ENCODE data around the gene PKD2. TPM values are rescaled to one million over a fixed set of nuclear protein-coding genes. Genes with fewer than 3 reads are reported as not detected.
"Not testable (repeated sequence)": the region's sequence is repeated elsewhere in the genome, so short reads cannot be mapped to it uniquely, and the experiment has no call there.

The PKD2 gene
- total and polyA plus RNA-seq, 12 donors: 6.5 to 21.5 (median 14.4) TPM

DNA sequence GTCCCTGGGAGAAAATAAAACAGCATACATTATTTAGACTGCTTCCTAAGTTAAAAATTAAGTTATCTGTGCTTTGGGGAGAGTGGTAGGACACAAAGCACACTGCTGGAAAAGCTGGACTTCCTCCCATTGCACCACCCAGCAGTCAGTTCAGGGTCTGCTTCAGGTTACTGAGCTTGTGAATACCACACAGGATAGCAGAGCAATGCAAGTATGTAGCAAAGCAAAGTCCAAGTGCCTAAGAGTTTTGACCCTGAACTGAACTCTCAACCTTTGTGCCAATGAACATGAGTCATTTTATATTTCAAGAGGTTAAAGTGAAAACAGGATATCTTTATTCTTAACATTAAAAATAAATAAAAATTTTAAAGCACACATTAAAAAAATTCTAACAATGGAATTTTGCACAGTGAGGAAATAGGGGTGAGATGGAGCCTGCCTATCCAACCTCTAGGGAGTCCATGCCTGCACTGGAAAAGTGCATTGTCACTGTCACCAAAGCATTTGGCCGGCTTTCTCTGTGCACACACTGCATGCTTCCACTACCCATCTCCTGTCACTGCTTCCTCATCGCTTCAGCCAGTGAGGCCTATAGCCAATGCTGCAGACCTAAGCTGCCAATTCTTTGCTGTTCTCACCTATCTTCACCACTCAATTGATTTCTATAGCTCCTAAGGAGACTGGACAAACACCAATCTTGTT lies 100.1 kb downstream of the PKD2 start:
- Histone ChIP-seq H3K36me3 (no peaks in the 10 kb centered on the region), H3K27me3 (no peaks in the 10 kb centered on the region), H3K4me3 (no peak overlapping the region), H3K9me3 (no peaks in the 10 kb centered on the region), H3K27ac (peak overlapping the region in 1 of 10 donors; percentile 34), H3K4me1 (peaks cover 0 to 17% (median 8%) of the 10 kb centered on the region in 9 donors)
- intact Hi-C loops (cut with DNase I): no loop called here
- DNase-seq (peak in 1 of 2 donors; percentile 12), ATAC-seq (peak in 7 of 8 donors; percentile 55 to 85 (median 67))
- WGBS, 2 donors: 41 to 75% methylated on average over 2 of the region's 2 CpGs
- TF ChIP-seq, protein P1, sequence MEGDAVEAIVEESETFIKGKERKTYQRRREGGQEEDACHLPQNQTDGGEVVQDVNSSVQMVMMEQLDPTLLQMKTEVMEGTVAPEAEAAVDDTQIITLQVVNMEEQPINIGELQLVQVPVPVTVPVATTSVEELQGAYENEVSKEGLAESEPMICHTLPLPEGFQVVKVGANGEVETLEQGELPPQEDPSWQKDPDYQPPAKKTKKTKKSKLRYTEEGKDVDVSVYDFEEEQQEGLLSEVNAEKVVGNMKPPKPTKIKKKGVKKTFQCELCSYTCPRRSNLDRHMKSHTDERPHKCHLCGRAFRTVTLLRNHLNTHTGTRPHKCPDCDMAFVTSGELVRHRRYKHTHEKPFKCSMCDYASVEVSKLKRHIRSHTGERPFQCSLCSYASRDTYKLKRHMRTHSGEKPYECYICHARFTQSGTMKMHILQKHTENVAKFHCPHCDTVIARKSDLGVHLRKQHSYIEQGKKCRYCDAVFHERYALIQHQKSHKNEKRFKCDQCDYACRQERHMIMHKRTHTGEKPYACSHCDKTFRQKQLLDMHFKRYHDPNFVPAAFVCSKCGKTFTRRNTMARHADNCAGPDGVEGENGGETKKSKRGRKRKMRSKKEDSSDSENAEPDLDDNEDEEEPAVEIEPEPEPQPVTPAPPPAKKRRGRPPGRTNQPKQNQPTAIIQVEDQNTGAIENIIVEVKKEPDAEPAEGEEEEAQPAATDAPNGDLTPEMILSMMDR (IDR thresholded peaks at IDR 0.05): no peak

DNA sequence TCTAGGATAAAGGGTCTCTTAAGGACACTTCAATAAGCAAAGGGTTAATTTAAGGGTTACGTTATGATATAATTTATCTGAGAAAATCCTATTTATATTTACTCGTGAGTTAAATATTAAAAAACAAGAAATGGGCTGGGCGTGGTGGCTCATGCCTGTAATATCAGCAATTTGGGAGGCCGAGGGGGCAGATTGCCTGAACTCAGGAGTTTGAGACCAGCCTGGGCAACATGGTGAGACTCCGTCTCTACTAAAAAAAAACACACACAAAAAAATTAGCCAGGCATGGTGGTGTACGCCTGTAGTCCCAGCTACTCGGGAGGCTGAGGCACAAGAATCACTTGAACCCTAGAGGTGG lies 100.7 kb downstream of the PKD2 start:
- H3K27ac ChIP-seq; H3K4me3 ChIP-seq; intact Hi-C loops (cut with DNase I); H3K36me3 ChIP-seq; H3K27me3 ChIP-seq; H3K9me3 ChIP-seq; DNase-seq; ATAC-seq: not testable (repeated sequence)
- H3K4me1 ChIP-seq: peaks cover 0 to 17% (median 8%) of the 10 kb centered on the region in 9 donors
- WGBS, 2 donors: 92 to 96% methylated on average over 7 of the region's 7 CpGs

DNA sequence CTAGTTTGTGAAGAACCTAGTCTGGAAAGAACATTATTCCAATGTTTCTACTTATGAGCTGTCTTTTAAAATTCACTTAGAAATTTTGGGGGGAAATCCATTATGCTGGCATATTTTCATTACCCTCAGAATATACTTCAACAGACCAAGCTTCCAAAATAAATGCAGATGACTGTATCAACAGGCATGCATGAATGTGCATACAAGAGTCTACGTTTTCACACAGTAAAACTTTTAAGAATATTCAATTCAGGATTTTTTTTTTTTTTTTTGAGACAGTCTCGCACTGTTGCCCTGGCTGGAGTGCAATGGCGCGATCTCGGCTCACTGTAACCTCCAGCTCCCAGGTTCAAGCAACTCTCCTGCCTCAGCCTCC lies 101.3 kb downstream of the PKD2 start:
- H3K4me3 ChIP-seq: no peak overlapping the region
- no peak overlapping the region for H3K27ac ChIP-seq
- 97% methylated on average over 5 of the region's 5 CpGs for WGBS, 2 donors
- TF ChIP-seq, protein P1 (IDR thresholded peaks at IDR 0.05): no peak
- intact Hi-C loops (cut with DNase I): no loop called here
- no peaks in the 10 kb centered on the region for H3K9me3 ChIP-seq
- ATAC-seq (no peak), DNase-seq (no peak)
- no peaks in the 10 kb centered on the region for H3K27me3 ChIP-seq
- H3K4me1 ChIP-seq: peaks cover 0 to 17% (median 8%) of the 10 kb centered on the region in 9 donors
- H3K36me3 ChIP-seq: peaks cover 0 to 6% (median 0%) of the 10 kb centered on the region in 9 donors

DNA sequence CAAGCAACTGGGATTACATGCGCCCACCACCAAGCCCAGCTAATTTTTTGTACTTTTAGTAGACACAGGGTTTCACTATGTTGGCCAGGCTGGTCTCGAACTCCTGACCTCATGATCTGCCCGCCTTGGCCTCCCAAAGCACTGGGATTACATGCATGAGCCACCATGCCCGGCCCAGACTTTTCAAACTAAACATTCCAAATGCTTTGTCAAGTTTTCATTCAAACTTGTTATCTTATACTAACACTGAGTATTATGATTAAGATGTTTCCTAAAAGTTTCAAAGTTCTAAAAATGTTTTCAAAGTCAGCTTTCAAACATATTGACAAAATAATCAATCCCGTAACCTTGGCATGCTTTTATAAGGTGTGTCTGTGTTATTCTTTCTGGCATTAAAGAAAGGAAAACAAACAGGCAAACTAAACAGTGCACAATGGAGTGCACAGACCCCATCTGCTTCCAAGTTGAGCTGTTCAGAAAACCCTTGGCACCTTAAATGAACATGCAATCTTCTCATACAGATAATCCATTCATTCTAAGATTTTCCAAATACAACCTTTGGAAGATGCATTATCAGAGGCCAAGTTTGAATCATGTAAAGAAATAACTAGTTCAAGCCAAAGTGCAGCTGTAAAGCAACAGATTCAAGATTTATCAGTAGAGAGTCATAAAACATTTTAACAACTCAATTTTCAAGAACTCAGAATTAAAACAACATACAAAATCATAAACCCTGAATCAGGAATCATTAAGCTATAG lies 101.9 kb downstream of the PKD2 start:
- no peaks in the 10 kb centered on the region for H3K27me3 ChIP-seq
- intact Hi-C loops (cut with DNase I): no loop called here
- DNase-seq (no peak), ATAC-seq (no peak)
- H3K36me3 ChIP-seq: peaks cover 0 to 6% (median 0%) of the 10 kb centered on the region in 9 donors
- peaks cover 0 to 17% (median 8%) of the 10 kb centered on the region in 9 donors for H3K4me1 ChIP-seq
- H3K27ac ChIP-seq: no peak overlapping the region
- no peak overlapping the region for H3K4me3 ChIP-seq
- 90 to 93% methylated on average over 5 of the region's 5 CpGs for WGBS, 2 donors
- no peaks in the 10 kb centered on the region for H3K9me3 ChIP-seq
- TF ChIP-seq, protein P1 (IDR thresholded peaks at IDR 0.05): no peak
